Brain microvascular endothelial cell (primary cell): ENCODE data around the gene TAS2R19.

ENCODE experiments used
- DNase-seq: peaks from one replicate; pipeline ENCODE4 v3.0.0-alpha.2; 2020
- H3K27ac ChIP-seq: fragments of 250-450 bp; sonication (Bioruptor Pico); 2 replicates; pipeline ENCODE4 v1.5.1; 2020; ENCODE audit warnings: mild to moderate bottlenecking, moderate library complexity
- H3K27me3 ChIP-seq: fragments of 250-450 bp; sonication (Bioruptor Pico); replicated peaks from 2 replicates; pipeline ENCODE4 v1.5.1; 2020; ENCODE audit warnings: mild to moderate bottlenecking
- H3K36me3 ChIP-seq: fragments of 250-450 bp; sonication (Bioruptor Pico); replicated peaks from 2 replicates; pipeline ENCODE4 v1.5.1; 2020; ENCODE audit warnings: mild to moderate bottlenecking
- H3K4me3 ChIP-seq: 2 replicates; pipeline ENCODE4 v1.5.1; 2011; ENCODE audit warnings: low read depth, mild to moderate bottlenecking, control low read depth, low read length, moderate library complexity
- CTCF ChIP-seq: IDR thresholded peaks from 2 replicates; pipeline ENCODE4 v1.5.1; 2011; ENCODE audit warnings: low read depth, mild to moderate bottlenecking, moderate library complexity, low read length, control low read depth, inconsistent platforms; ENCODE audit errors: missing control alignments
- in situ Hi-C: cut with HindIII; loops from 2 replicates; pipeline ENCODE4 v1.10.0; 2017; ENCODE audit warnings: low sequenced_read_pairs, low pct_ligation_motif_present

TAS2R19 gene

GRCh38 chr12:11007608-11008007 lies 14.8 kb downstream of the TAS2R19 start:
- DNase-seq, result no peak
- TF ChIP-seq CTCF, result no peak
- Histone ChIP-seq H3K27me3 (no peaks in the 10 kb centered on the region), H3K27ac (no peak overlapping the region), H3K36me3 (no peaks in the 10 kb centered on the region), H3K4me3 (no peak overlapping the region)
- in situ Hi-C loops, result no loop called here

- TF ChIP-seq CTCF, result no peak
- DNase-seq, result no peak
- no peaks in the 10 kb centered on the region for H3K27me3 ChIP-seq
- in situ Hi-C loops, result no loop called here
- no peaks in the 10 kb centered on the region for H3K36me3 ChIP-seq
- no peak within 1 kb of the TSS for H3K4me3 ChIP-seq
- H3K27ac ChIP-seq, result no peak within 1 kb of the TSS
These were observed 24.2 kb downstream of the TAS2R19 start, which contains the start of gene TAS2R20 for GRCh38 chr12:10998204-10998603. Gene TAS2R20 (minus strand): TSS chr12:10998304. CDS start chr12:10997875, 429 bp downstream.

- no peak for DNase-seq
- no peaks in the 10 kb centered on the region for H3K27me3 ChIP-seq
- no peak overlapping the region for H3K4me3 ChIP-seq
- H3K36me3 ChIP-seq, result no peaks in the 10 kb centered on the region
- no peak for TF ChIP-seq CTCF
- in situ Hi-C loops, result no loop called here
- no peak overlapping the region for H3K27ac ChIP-seq
These were observed 28.1 kb downstream of the TAS2R19 start for GRCh38 chr12:10994307-10994706.

- no peak for TF ChIP-seq CTCF
- H3K27ac ChIP-seq, result no peak overlapping the region
- in situ Hi-C loops, result no loop called here
- no peaks in the 10 kb centered on the region for H3K36me3 ChIP-seq
- H3K27me3 ChIP-seq, result no peaks in the 10 kb centered on the region
- no peak overlapping the region for H3K4me3 ChIP-seq
- DNase-seq, result no peak
These were observed 33.3 kb downstream of the TAS2R19 start for GRCh38 chr12:10989107-10989506.

- no peaks in the 10 kb centered on the region for H3K27me3 ChIP-seq
- in situ Hi-C loops, result no loop called here
- no peak for TF ChIP-seq CTCF
These were observed 35.6 kb downstream of the TAS2R19 start, which contains the start of gene TAS2R50 for GRCh38 chr12:10986812-10987211. Gene TAS2R50 (minus strand): TSS chr12:10986912. CDS start chr12:10986860, 52 bp downstream.

GRCh38 chr12:10982244-10982643 lies 40.2 kb downstream of the TAS2R19 start:
- DNase-seq, result no peak
- Histone ChIP-seq H3K36me3 (no peaks in the 10 kb centered on the region), H3K27ac (no peak overlapping the region), H3K27me3 (no peaks in the 10 kb centered on the region), H3K4me3 (no peak overlapping the region)
- no peak for TF ChIP-seq CTCF
- in situ Hi-C loops, result no loop called here

More at GRCh38 chr12:10986812-10987211, 35.6 kb downstream of the TAS2R19 start, which contains the start of gene TAS2R50:
- no peak for DNase-seq
- Histone ChIP-seq H3K36me3 (no peaks in the 10 kb centered on the region), H3K27ac (no peak within 1 kb of the TSS), H3K4me3 (no peak within 1 kb of the TSS)
